PC-9 (cell line): ENCODE measurements around the gene CATSPERB. TPM values are rescaled to one million over a fixed set of nuclear protein-coding genes. Genes with fewer than 3 reads are reported as not detected.
A peak's percentile ranks its signal among the peaks of the same experiment; 100 is the strongest.

Experiments
- BruUV-seq: library from RNA; stranded (reverse); fragments of 400-500 nt; replicated peaks from 2 replicates; lab custom pipeline; 2021; lab: Mats Ljungman, UMichigan
- CTCF ChIA-PET: fragments of 300-600 bp; sonication (Branson Sonifier 250); formaldehyde crosslinking; loops from one replicate; lab custom pipeline; 2022; ENCODE audit warnings: antibody characterized with exemption; lab: Charles Lee
- POLR2A ChIA-PET: fragments of 300-600 bp; sonication (Branson Sonifier 250); formaldehyde crosslinking; loops from one replicate; lab custom pipeline; 2022; ENCODE audit warnings: antibody characterized with exemption; ENCODE audit not compliant: unreplicated experiment; lab: Charles Lee
- DNase-seq, 2 experiments: peaks; one replicate each; pipeline versions ENCODE4 v3.0.0 to v3.0.0-alpha.2; 2015 to 2022; ENCODE audit warnings: mixed read lengths in 1 of 2
- H2AFZ ChIP-seq: fragments of 200-600 bp; sonication (generic); 2 replicates; pipeline ENCODE4 v1.8.1; 2017; ENCODE audit warnings: antibody characterized with exemption
- H3F3A ChIP-seq: fragments of 200-600 bp; sonication (generic); 2 replicates; pipeline ENCODE4 v1.8.1; 2017; ENCODE audit warnings: antibody characterized with exemption, mild to moderate bottlenecking, low read depth; ENCODE audit not compliant: insufficient read depth
- H3K27ac ChIP-seq: fragments of 200-600 bp; sonication (generic); 2 replicates; pipeline ENCODE4 v1.6.1; 2016; ENCODE audit warnings: mixed run types
- H3K27me3 ChIP-seq: fragments of 200-600 bp; sonication (generic); 2 replicates; pipeline ENCODE4 v1.6.1; 2016; ENCODE audit warnings: low read depth, mixed run types; ENCODE audit not compliant: insufficient read depth
- H3K36me3 ChIP-seq: fragments of 200-600 bp; sonication (generic); 2 replicates; pipeline ENCODE4 v1.6.1; 2016; ENCODE audit warnings: low read depth, mixed run types
- H3K4me1 ChIP-seq: fragments of 200-600 bp; sonication (generic); replicated peaks from 2 replicates; pipeline ENCODE4 v1.6.1; 2016; ENCODE audit warnings: mixed run types; ENCODE audit not compliant: insufficient read depth
- H3K4me2 ChIP-seq: fragments of 200-600 bp; sonication (generic); 2 replicates; pipeline ENCODE4 v1.6.1; 2017; ENCODE audit warnings: mixed run types
- H3K4me3 ChIP-seq: fragments of 200-600 bp; sonication (generic); 2 replicates; pipeline ENCODE4 v1.6.1; 2016; ENCODE audit warnings: mixed run types
- H3K79me2 ChIP-seq: fragments of 200-600 bp; sonication (generic); 2 replicates; pipeline ENCODE4 v1.6.1; 2017; ENCODE audit warnings: low read depth, mixed run types
- H3K9me2 ChIP-seq: fragments of 200-600 bp; sonication (generic); 2 replicates; pipeline ENCODE4 v1.8.1; 2017; ENCODE audit warnings: mild to moderate bottlenecking; ENCODE audit not compliant: insufficient read depth
- H3K9me3 ChIP-seq: fragments of 200-600 bp; sonication (generic); 2 replicates; pipeline ENCODE4 v1.8.1; 2016; ENCODE audit warnings: low read depth; ENCODE audit not compliant: insufficient read depth
- H4K20me1 ChIP-seq: fragments of 200-600 bp; sonication (generic); 2 replicates; pipeline ENCODE4 v1.8.1; 2017; ENCODE audit not compliant: insufficient read depth
- CTCF ChIP-seq: fragments of 200-600 bp; sonication (generic); conservative IDR thresholded peaks from 2 replicates; pipeline ENCODE4 v1.6.1; 2017; ENCODE audit warnings: mixed run types, antibody characterized with exemption, mild to moderate bottlenecking, moderate library complexity
- EZH2 ChIP-seq: fragments of 200-600 bp; sonication (generic); IDR thresholded peaks from 2 replicates; pipeline ENCODE4 v1.8.0; 2017; ENCODE audit warnings: antibody characterized with exemption, low read depth
- intact Hi-C: fragments of 100-400 bp; cut with micrococcal nuclease; formaldehyde crosslinking; loops from one replicate; pipeline ENCODE4 v1.10.0; 2022; ENCODE audit not compliant: unreplicated experiment
- total RNA-seq: library from RNA; stranded (reverse); gene quantifications from 2 replicates; pipeline ENCODE4 v1.2.3, GENCODE V29; 2021

Gene CATSPERB
- total RNA-seq, 1 experiment from 2014 or later = not detected

- Histone ChIP-seq H2AFZ (no peak overlapping the region), H3K36me3 (no peaks in the 10 kb centered on the region), H3K27ac (peak overlapping the region; percentile 70), H4K20me1 (no peaks in the 10 kb centered on the region), H3K79me2 (no peaks in the 10 kb centered on the region), H3F3A (peaks cover 16% of the 10 kb centered on the region), H3K27me3 (no peaks in the 10 kb centered on the region), H3K9me2 (no peaks in the 10 kb centered on the region), H3K9me3 (no peaks in the 10 kb centered on the region; the same call in none of the 2 replicates), H3K4me1 (peaks cover 39% of the 10 kb centered on the region), H3K4me2 (no peak overlapping the region; the same call in 1 of the 2 replicates), H3K4me3 (no peak overlapping the region)
- DNase-seq = no peak
- BruUV-seq = no TSS peak
- ChIA-PET POLR2A (no interaction called here), CTCF (no interaction called here)
- TF ChIP-seq CTCF (no peak), EZH2 (no peak)
- intact Hi-C loops = no loop called here
Measured at GRCh38 chr14:91754819-91755218, 22.9 kb upstream of the CATSPERB start.

- Histone ChIP-seq H3F3A (peaks cover 16% of the 10 kb centered on the region), H3K9me3 (no peaks in the 10 kb centered on the region; the same call in none of the 2 replicates), H3K9me2 (no peaks in the 10 kb centered on the region), H3K27me3 (no peaks in the 10 kb centered on the region), H3K79me2 (no peaks in the 10 kb centered on the region), H3K4me1 (peaks cover 39% of the 10 kb centered on the region), H3K4me3 (no peak overlapping the region), H2AFZ (no peak overlapping the region), H3K27ac (no peak overlapping the region), H3K36me3 (no peaks in the 10 kb centered on the region), H3K4me2 (no peak overlapping the region), H4K20me1 (no peaks in the 10 kb centered on the region)
- CTCF ChIA-PET = interaction anchor here (0.6 kb wide), 1 partner anchor 171 kb away, joined by 5 read pairs; no protein-coding TSS in a partner anchor
- TF ChIP-seq EZH2 (no peak), CTCF (no peak)
- DNase-seq = no peak
- POLR2A ChIA-PET = no interaction called here
- BruUV-seq = no TSS peak
- intact Hi-C loops = no loop called here
Measured at GRCh38 chr14:91754185-91754584, 22.3 kb upstream of the CATSPERB start.

- no TSS peak for BruUV-seq
- H3K4me1 ChIP-seq = peaks cover 39% of the 10 kb centered on the region
- CTCF ChIA-PET = interaction anchor here (0.6 kb wide), 1 partner anchor 171 kb away, joined by 5 read pairs; no protein-coding TSS in a partner anchor
- no peak overlapping the region for H3K4me2 ChIP-seq
- H3K79me2 ChIP-seq = no peaks in the 10 kb centered on the region
- H3K9me2 ChIP-seq = no peaks in the 10 kb centered on the region
- H3K4me3 ChIP-seq = no peak overlapping the region
- no peak overlapping the region for H2AFZ ChIP-seq
- H3F3A ChIP-seq = peaks cover 16% of the 10 kb centered on the region
- H3K27me3 ChIP-seq = no peaks in the 10 kb centered on the region
- TF ChIP-seq CTCF (no peak), EZH2 (no peak)
- POLR2A ChIA-PET = no interaction called here
- peak in 1 of 2 experiments; percentile 44 for DNase-seq
- intact Hi-C loops = no loop called here
- 0 out of 2 replicates have a peak overlapping the region, but pooled peaks have one; percentile 9 for H3K27ac ChIP-seq
- H3K36me3 ChIP-seq = no peaks in the 10 kb centered on the region
- no peaks in the 10 kb centered on the region; the same call in none of the 2 replicates for H3K9me3 ChIP-seq
- H4K20me1 ChIP-seq = no peaks in the 10 kb centered on the region
Measured at GRCh38 chr14:91753501-91754128, 21.7 kb upstream of the CATSPERB start.
